ENCODE measurements around the gene SIX1. TPM values are rescaled to one million over a fixed set of nuclear protein-coding genes. Genes with fewer than 3 reads are reported as not detected.

SIX1 gene
- total RNA-seq, 1 experiment from 2014 or later, result 15.2 TPM

- in situ Hi-C loops (cut with HindIII; ENCODE audit: low pct_unique_long_range_greater_than_20kb, low sequenced_read_pairs), result loop anchor here (25.0 kb wide), 1 partner anchor 592 kb away; no protein-coding TSS in a partner anchor
- no peak for DNase-seq (ENCODE audit: low read depth)
These were observed 4.0 kb downstream of the SIX1 start for GRCh38 chr14:60645126-60645741.

GRCh38 chr14:60644666-60645065 lies 4.6 kb downstream of the SIX1 start:
- in situ Hi-C loops (cut with HindIII; ENCODE audit: low pct_unique_long_range_greater_than_20kb, low sequenced_read_pairs), result loop anchor here (25.0 kb wide), 1 partner anchor 593 kb away; no protein-coding TSS in a partner anchor
- no peak for DNase-seq (ENCODE audit: low read depth)

- in situ Hi-C loops (cut with HindIII; ENCODE audit: low pct_unique_long_range_greater_than_20kb, low sequenced_read_pairs), result loop anchor here (25.0 kb wide), 1 partner anchor 594 kb away; no protein-coding TSS in a partner anchor
- DNase-seq (ENCODE audit: low read depth), result no peak
These were observed 5.6 kb downstream of the SIX1 start for GRCh38 chr14:60643463-60644314.

- no peak for DNase-seq (ENCODE audit: low read depth)
- in situ Hi-C loops (cut with HindIII; ENCODE audit: low pct_unique_long_range_greater_than_20kb, low sequenced_read_pairs), result loop anchor here (25.0 kb wide), 1 partner anchor 594 kb away; no protein-coding TSS in a partner anchor
These were observed 6.2 kb downstream of the SIX1 start for GRCh38 chr14:60643141-60643462.

GRCh38 chr14:60642270-60643140 lies 6.8 kb downstream of the SIX1 start:
- no peak for DNase-seq (ENCODE audit: low read depth)
- in situ Hi-C loops (cut with HindIII; ENCODE audit: low pct_unique_long_range_greater_than_20kb, low sequenced_read_pairs), result loop anchor here (25.0 kb wide), 1 partner anchor 595 kb away; no protein-coding TSS in a partner anchor

- in situ Hi-C loops (cut with HindIII; ENCODE audit: low pct_unique_long_range_greater_than_20kb, low sequenced_read_pairs), result loop anchor here (25.0 kb wide), 1 partner anchor 595 kb away; no protein-coding TSS in a partner anchor
- no peak for DNase-seq (ENCODE audit: low read depth)
These were observed 7.5 kb downstream of the SIX1 start for GRCh38 chr14:60641742-60642269.

- DNase-seq (ENCODE audit: low read depth), result no peak
- in situ Hi-C loops (cut with HindIII; ENCODE audit: low pct_unique_long_range_greater_than_20kb, low sequenced_read_pairs), result loop anchor here (25.0 kb wide), 1 partner anchor 596 kb away; no protein-coding TSS in a partner anchor
These were observed 8.2 kb downstream of the SIX1 start for GRCh38 chr14:60640859-60641741.

GRCh38 chr14:60639674-60640073 lies 9.6 kb downstream of the SIX1 start:
- in situ Hi-C loops (cut with HindIII; ENCODE audit: low pct_unique_long_range_greater_than_20kb, low sequenced_read_pairs), result loop anchor here (25.0 kb wide), 1 partner anchor 598 kb away; no protein-coding TSS in a partner anchor
- DNase-seq (ENCODE audit: low read depth), result no peak

GRCh38 chr14:60637479-60638315 lies 11.6 kb downstream of the SIX1 start:
- in situ Hi-C loops (cut with HindIII; ENCODE audit: low pct_unique_long_range_greater_than_20kb, low sequenced_read_pairs), result loop anchor here (25.0 kb wide), 1 partner anchor 600 kb away; no protein-coding TSS in a partner anchor

GRCh38 chr14:60636879-60637478 lies 12.3 kb downstream of the SIX1 start:
- no peak for DNase-seq (ENCODE audit: low read depth)
- in situ Hi-C loops (cut with HindIII; ENCODE audit: low pct_unique_long_range_greater_than_20kb, low sequenced_read_pairs), result loop anchor here (25.0 kb wide), 1 partner anchor 600 kb away; no protein-coding TSS in a partner anchor

More at GRCh38 chr14:60637479-60638315, 11.6 kb downstream of the SIX1 start:
- no peak for DNase-seq (ENCODE audit: low read depth)

- in situ Hi-C loops (cut with HindIII; ENCODE audit: low pct_unique_long_range_greater_than_20kb, low sequenced_read_pairs), result loop anchor here (25.0 kb wide), 1 partner anchor 603 kb away; no protein-coding TSS in a partner anchor
- DNase-seq (ENCODE audit: low read depth), result no peak
These were observed 15.1 kb downstream of the SIX1 start for GRCh38 chr14:60634153-60634552.

- DNase-seq (ENCODE audit: low read depth), result no peak
- in situ Hi-C loops (cut with HindIII; ENCODE audit: low pct_unique_long_range_greater_than_20kb, low sequenced_read_pairs), result loop anchor here (25.0 kb wide), 1 partner anchor 605 kb away; no protein-coding TSS in a partner anchor
These were observed 16.5 kb downstream of the SIX1 start for GRCh38 chr14:60632777-60633176.

- in situ Hi-C loops (cut with HindIII; ENCODE audit: low pct_unique_long_range_greater_than_20kb, low sequenced_read_pairs), result loop anchor here (25.0 kb wide), 1 partner anchor 605 kb away; no protein-coding TSS in a partner anchor
- DNase-seq (ENCODE audit: low read depth), result no peak
These were observed 17.0 kb downstream of the SIX1 start for GRCh38 chr14:60632257-60632656.

- no peak for DNase-seq (ENCODE audit: low read depth)
- in situ Hi-C loops (cut with HindIII; ENCODE audit: low pct_unique_long_range_greater_than_20kb, low sequenced_read_pairs), result loop anchor here (25.0 kb wide), 1 partner anchor 605 kb away; no protein-coding TSS in a partner anchor
These were observed 17.4 kb downstream of the SIX1 start for GRCh38 chr14:60631842-60632241.

- DNase-seq (ENCODE audit: low read depth), result no peak
- in situ Hi-C loops (cut with HindIII; ENCODE audit: low pct_unique_long_range_greater_than_20kb, low sequenced_read_pairs), result loop anchor here (25.0 kb wide), 1 partner anchor 607 kb away; no protein-coding TSS in a partner anchor
These were observed 19.1 kb downstream of the SIX1 start for GRCh38 chr14:60630129-60630528.
